ENCODE results near the gene P4HA1.

The P4HA1 gene

DNA sequence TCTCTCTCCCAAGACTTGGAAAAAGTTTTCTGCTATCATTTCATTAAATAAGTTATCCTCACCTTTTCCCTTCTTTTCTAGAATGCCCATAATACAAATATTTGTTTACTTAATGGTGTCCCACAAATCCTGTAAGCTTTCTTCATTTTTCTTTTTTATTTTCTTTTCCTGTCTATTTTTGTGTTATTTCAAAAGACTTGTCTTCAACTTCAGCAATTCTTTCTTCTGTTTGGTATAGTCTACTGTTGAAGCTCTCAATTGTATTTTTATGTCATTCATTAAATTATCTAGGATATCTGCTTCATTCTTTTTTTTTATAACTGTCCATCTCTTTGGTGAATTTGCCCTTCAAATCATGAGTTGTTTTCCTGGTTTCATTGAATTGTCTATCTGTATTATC is 117.0 kb downstream of the P4HA1 start:
- no peak for ATAC-seq
- no peak for TF ChIP-seq ZFP30 (CRISPR knock-in tag; IDR thresholded peaks at IDR 0.05)

DNA sequence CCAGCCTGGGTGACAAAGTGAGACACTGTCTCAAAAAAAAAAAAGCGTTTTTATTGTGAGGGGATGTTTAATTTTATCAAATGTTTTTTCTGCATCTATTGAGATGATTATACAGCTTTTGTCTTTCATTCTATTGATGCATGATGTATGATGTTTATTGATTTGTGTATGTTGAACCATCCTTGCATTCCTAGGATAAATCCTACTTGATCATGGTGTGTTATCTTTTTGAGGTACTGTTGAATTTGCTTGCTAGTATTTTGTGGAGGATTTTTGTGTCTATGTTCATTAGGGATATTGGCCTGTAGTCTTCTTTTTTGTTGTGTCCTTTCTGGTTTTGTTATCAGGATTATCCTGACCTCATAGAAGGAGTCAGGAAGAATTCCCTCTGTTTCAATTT is 119.8 kb downstream of the P4HA1 start:
- no peak for TF ChIP-seq TSHZ2 (CRISPR knock-in tag; IDR thresholded peaks at IDR 0.05)
- no peak for TF ChIP-seq ZNF565 (CRISPR knock-in tag; conservative IDR thresholded peaks at IDR 0.05; ENCODE audit: low read depth)
- ATAC-seq: no peak

Measured in SK-N-SH treated with all-trans-retinoic acid at 6 μM for 48 hours (cell line).